Activated CD4-positive, alpha-beta T cell treated with anti-CD3 and anti-CD28 coated beads for 48 hours (primary cell): ENCODE data around the gene EDNRA.
"Not testable (repeated sequence)": the region's sequence is repeated elsewhere in the genome, so short reads cannot be mapped to it uniquely, and the experiment has no call there.

ENCODE experiments used
- DNase-seq: peaks from one replicate; pipeline ENCODE4 v3.0.0-alpha.2; 2020

Gene EDNRA

GRCh38 chr4:147480891-147481576 lies at the start of gene EDNRA:
Gene EDNRA (plus strand): TSS chr4:147481097. CDS start chr4:147485682, 4,585 bp downstream.
- peak; percentile 5 for DNase-seq

- DNase-seq, result not testable (repeated sequence)
These were observed 46.5 kb upstream of the EDNRA start for GRCh38 chr4:147434370-147434769.

- DNase-seq, result no peak
These were observed 40.5 kb upstream of the EDNRA start for GRCh38 chr4:147440442-147440841.

- DNase-seq, result no peak
These were observed 33.1 kb upstream of the EDNRA start for GRCh38 chr4:147447786-147448185.

DNA sequence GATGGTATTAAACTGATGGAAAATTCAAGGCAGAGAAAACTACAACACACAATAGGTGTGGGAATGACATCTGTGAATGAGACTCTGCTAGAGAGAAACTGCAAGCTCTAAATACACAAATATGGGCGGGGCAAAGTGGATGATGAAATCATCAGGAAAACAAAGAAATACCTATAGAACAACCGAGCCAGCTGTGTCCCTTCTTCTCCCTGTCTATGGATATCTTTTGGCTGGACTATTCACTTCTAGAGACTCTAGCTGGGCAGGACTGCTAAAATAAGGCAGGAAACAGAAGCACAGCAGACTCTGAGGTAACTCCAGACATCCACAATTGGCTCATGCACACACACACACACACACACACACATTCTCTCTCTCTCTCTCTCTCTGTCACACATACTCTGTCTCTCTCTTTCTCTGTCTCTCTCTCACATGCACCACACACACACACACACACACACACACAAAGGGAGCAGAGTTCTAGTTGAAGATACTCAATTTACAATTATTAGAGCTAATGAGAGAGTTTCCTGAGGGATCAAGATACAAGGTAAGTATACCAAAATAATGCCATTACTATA lies 27.2 kb upstream of the EDNRA start:
- no peak for DNase-seq

GRCh38 chr4:147456706-147457105 lies 24.2 kb upstream of the EDNRA start:
- no peak for DNase-seq

GRCh38 chr4:147461161-147461560 lies 19.7 kb upstream of the EDNRA start:
- DNase-seq, result no peak

GRCh38 chr4:147463065-147463464 lies 17.8 kb upstream of the EDNRA start:
- DNase-seq, result no peak

DNA sequence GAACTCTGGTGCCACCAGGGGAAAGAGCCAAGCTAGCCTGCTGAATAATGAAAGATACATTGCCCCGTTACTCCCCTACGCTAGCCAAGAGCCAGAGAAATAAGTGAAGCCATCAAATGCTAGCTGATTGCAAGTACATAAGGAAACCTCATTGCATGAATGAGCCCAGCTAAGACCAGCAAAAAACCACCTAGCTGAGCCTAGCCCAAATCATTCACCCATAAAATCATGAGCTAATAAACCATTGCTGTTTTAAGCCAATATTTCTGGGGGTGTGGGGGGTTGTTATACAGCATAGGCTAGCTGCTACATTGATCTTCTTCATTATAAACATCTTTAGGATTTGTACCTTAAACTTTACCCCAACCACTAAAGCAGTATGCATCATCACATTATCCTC lies 15.4 kb upstream of the EDNRA start:
- no peak for DNase-seq

- DNase-seq, result no peak
These were observed 3.5 kb upstream of the EDNRA start for GRCh38 chr4:147477439-147477838.

DNA sequence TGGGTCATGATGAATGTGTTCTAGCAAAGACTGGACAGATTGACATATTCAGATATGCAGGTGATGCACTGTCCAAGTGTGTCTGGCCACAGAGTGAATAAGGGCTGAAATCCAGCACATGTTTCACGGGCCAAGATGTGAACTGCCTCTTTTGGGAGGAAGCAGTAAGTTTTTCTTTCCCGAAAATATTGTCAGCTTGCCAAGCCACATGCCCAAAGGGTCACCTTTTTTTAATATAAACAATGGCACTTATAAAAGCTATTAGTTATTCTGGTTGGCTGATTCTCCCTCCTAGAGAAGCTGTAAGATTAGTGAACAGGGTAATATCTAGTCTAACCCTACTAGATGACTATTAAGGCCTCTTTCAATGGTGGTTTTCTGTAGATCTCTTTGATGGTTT lies 1.5 kb upstream of the EDNRA start:
- DNase-seq, result no peak

- DNase-seq, result no peak
These were observed 1.1 kb upstream of the EDNRA start for GRCh38 chr4:147479786-147480185.

GRCh38 chr4:147480502-147480890 lies 401 bp upstream of the EDNRA start:
- DNase-seq, result no peak

DNA sequence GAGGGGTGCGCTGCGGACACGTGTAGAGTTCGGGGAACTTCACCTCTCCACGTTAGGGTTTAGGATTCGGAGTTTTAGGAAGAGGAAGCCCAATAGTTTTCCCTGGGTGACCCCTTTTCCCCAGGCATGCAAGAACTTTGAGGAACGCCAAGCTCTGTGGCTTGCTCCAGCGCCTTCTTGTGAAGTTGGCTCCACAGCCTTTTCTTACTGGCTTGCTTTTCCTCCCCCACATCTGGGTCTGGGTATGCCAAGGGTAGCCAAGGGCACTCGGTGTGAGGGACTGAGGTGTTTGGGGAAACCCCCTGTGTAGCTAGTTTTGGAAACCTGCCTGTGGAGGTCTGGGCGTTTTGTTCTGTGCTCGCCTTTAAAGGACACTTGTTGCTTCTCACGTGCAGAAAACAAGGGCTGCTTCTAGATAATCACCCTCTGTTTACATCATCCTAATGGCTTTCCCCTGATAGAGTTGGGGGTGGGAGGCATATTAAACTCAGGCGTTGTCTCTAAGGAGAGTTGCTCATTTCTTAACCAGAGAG lies 746 bp downstream of the EDNRA start:
- no peak for DNase-seq

DNA sequence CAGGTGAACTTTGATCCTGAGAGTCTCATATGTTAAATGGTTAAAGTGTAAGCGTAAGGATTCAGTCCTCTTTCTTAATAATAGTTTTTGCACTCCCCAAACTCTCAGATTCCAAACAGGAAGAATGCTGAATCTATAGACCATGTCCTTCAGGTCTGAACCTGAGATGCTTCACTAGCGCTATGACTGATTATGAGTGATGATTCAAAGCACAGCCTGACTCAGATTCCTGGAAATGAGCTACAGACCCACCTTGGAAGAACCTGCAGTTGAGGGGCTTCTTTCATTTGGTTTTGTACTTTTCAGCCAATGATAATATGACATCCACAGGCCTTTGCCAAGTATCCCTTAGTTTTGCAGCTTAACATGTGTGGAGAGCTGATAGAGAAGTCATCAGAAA lies 1.4 kb downstream of the EDNRA start:
- DNase-seq, result no peak

DNA sequence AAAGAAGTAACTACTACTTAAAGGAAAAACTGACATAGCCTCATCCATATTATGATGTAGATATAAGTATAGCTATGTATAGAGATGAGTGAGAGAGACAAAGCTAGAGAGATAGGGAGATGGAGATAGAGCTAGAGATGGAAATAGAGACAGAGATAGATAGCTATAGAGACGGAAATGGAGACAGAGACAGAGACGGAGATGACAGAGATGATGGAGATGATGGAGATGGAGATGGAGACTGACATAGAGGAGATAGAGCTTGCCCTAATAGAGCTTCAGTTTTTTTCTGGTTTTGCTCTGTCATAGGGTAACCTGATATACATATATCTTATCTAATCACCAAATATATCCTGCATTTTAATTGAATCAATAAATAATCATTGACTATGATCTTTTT lies 4.3 kb downstream of the EDNRA start:
- DNase-seq, result no peak

- no peak for DNase-seq
These were observed 6.7 kb downstream of the EDNRA start for GRCh38 chr4:147487616-147488015.

- DNase-seq, result no peak
These were observed 7.7 kb downstream of the EDNRA start for GRCh38 chr4:147488556-147488955.

DNA sequence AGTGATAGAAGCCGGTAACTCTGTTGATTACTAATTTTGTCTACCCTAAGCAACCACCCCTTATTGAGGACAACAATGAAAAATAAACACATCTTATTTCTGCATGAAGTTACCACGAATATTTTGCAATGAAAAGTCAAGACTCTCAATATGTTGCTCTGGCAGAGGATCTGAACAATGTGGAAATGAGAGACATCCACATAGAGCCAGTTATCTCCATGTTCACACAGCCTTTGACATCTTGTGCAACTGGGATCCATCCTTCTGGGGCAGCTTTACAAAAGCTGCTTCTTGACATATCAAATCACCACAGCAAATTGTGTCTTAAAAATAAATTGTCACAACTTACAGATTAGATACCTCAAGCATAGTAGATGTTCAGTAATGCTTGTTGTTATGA lies 10.2 kb downstream of the EDNRA start:
- DNase-seq, result no peak

DNA sequence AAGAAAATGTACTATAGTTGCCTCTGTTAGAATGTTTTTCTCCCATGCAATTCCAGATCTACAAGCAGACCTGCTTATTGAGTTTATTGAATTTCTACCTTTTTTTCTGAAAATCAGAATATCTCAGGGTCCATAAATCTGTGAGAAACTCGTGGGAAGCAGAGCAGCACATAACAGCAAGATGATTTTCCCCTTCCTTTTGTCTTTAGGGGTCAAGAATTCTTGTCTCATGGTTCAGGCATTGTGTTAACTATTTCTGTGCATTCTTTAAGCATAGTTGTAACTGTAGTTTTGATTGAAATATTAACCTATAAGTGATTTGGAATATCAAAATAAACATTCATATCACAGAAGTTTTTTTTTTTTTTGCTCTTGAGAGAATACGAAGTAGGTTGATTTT lies 11.4 kb downstream of the EDNRA start:
- DNase-seq, result no peak

DNA sequence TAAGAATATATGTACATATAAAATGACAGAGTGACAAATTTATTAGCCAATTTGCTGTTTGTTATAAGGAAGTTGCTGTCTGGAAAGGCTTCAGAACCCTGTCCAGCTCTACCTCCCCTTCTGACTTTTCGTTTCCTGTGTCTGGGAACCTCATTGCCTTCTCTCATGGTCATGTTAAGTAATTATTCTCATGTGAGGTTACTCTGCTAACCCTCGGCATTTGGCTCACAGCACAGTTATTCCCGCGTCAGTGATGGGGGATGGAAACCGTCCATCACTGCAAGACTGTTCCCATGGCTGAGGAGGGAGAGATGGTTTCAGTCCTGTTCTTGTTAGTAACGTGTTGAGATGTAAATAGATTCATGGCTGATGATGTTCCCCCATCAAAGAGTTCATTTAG lies 11.9 kb downstream of the EDNRA start:
- DNase-seq, result no peak

- DNase-seq, result no peak
These were observed 12.4 kb downstream of the EDNRA start for GRCh38 chr4:147493307-147493706.

DNA sequence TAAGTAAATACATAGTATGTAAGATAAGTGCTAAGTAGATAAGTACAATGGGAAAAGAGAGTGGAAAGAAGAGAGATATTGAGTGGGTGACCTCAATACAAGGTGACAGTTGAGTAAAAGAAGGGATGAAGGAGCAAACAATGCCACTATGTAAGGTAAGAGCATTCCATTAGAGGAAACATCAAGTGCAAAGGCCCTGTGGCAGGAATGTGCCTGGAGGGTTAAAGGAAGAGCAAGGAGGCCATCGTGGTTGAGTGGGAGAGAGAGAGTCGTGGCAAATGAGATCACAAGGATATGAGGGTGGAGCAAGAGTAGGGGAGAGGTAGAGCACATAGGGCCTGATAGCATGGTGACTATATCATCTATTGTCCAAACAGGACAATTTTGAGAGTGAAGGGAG lies 13.4 kb downstream of the EDNRA start:
- no peak for DNase-seq

DNA sequence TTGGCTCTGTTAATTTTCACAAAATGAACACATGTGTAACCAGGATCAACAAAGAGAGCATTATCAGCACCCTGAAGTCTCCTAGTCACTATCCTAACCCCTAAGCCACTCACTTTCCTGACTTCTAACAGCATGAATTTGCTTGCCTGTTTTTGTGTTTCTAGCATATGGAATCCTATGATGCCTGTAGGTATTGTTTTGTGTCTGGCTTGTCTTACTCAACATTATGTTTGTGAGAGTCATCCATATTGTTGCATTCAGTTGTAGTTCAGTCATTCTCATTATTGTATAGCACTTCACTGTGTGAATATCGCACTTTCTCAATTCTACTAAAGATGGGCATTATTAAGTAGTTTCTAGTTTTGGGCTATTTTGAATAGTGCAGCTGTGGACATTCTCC lies 15.6 kb downstream of the EDNRA start:
- no peak for DNase-seq
